ENCODE measurements around the gene GPC2. TPM values are rescaled to one million over a fixed set of nuclear protein-coding genes. Genes with fewer than 3 reads are reported as not detected.
"Not testable (repeated sequence)": the region's sequence is repeated elsewhere in the genome, so short reads cannot be mapped to it uniquely, and the experiment has no call there.

Gene GPC2
- total RNA-seq, 2 experiments from 2014 or later: 8.1 to 8.2 TPM

DNA sequence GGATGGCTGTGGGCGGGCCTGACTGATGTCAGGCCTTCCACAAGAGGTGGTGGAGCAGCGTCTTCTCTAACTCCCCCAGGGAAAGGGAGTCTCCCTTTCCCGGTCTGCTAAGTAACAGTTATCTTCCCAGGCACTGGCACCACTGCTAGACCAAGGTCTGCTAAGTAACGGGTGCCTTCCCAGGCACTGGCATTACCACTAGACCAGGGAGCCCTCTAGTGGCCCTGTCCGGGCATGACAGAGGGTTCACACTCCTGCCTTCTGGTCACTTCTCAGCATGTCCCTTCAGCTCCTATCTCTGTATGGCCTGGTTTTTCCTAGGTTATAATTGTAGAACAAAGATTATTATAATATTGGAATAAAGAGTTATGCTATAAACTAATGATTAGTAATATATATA lies 40.8 kb upstream of the GPC2 start:
- not testable (repeated sequence) for H3K27me3 Mint-ChIP-seq (ENCODE audit: low read depth); H3K9me3 Mint-ChIP-seq (ENCODE audit: insufficient read depth)
- Mint-ChIP-seq H3K27ac (peak overlapping the region; percentile 98), H3K36me3 (ENCODE audit: low read depth) (peaks cover 34% of the 10 kb centered on the region), H3K4me3 (peak overlapping the region; percentile 80), H3K4me1 (ENCODE audit: low read depth) (peaks cover 64% of the 10 kb centered on the region)
- CTCF ChIA-PET: interaction anchor here (0.8 to 16.0 kb wide), 20 partner anchors 9 to 190 kb away, joined by 3 to 200 read pairs (median 6); partner anchors contain the start of genes GPC2, LAMTOR4 and STAG3
- POLR2A ChIA-PET: interaction anchor here (1.0 to 5.5 kb wide), 6 partner anchors 9 to 128 kb away, joined by 3 to 48 read pairs (median 4); no protein-coding TSS in a partner anchor
- peak; percentile 5 for ATAC-seq
- DNase-seq: peak; percentile 88

DNA sequence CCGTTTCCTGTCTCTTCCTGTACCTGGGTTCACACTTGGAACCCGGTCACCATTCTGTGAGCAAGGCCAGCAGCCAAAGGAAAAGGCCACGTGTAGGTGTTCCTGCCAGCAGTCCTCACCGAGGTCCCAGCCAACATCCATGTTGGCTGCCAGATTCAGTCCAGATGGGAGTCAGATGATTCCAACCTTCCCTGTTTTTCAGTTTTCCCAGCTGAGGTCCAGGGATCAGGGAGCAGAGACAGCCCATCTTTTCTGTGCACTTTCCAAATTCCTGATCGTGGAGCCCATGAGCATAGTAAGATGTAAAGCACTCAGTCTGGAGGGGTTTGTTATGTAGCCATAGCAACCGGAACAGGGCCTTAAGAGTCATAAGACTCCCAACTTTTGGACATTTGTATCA lies 38.7 kb upstream of the GPC2 start:
- CTCF ChIA-PET: interaction anchor here (2.9 to 16.0 kb wide), 4 partner anchors 27 to 83 kb away, joined by 15 to 200 read pairs (median 34); partner anchors contain the start of genes GPC2 and STAG3
- Mint-ChIP-seq H3K4me1 (ENCODE audit: low read depth) (peaks cover 63% of the 10 kb centered on the region), H3K27ac (no peak overlapping the region), H3K9me3 (ENCODE audit: insufficient read depth) (no peaks in the 10 kb centered on the region), H3K36me3 (ENCODE audit: low read depth) (peaks cover 20% of the 10 kb centered on the region), H3K27me3 (ENCODE audit: low read depth) (no peaks in the 10 kb centered on the region), H3K4me3 (no peak overlapping the region)
- ATAC-seq (no peak), DNase-seq (no peak)
- POLR2A ChIA-PET: no interaction called here

DNA sequence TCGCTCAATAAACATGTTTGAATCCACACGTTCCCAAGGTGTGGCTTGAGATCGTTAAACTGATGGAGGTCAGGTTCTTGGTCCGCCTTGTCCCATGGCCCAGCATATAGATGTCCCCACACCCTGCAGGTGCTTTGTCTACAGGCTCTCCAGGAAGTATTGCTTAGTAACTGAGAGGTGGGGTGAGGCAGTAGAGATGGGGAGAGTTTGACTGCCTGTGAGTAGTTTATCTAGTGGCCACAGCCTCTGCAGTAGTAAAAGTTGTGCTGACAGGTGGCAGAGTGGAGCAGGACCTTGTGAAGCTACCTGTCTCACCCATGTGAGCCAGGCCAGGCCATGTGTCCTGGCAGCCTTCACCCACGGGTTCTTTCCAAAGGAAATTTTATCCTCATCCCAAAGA lies 37.2 kb upstream of the GPC2 start:
- CTCF ChIA-PET: interaction anchor here (16.0 kb wide), 1 partner anchor 81 kb away, joined by 200 read pairs; no protein-coding TSS in a partner anchor
- Mint-ChIP-seq H3K4me1 (ENCODE audit: low read depth) (peaks cover 76% of the 10 kb centered on the region), H3K36me3 (ENCODE audit: low read depth) (peaks cover 18% of the 10 kb centered on the region), H3K27ac (peak overlapping the region; percentile 47)
- POLR2A ChIA-PET; H3K9me3 Mint-ChIP-seq (ENCODE audit: insufficient read depth); ATAC-seq; H3K4me3 Mint-ChIP-seq; H3K27me3 Mint-ChIP-seq (ENCODE audit: low read depth): not testable (repeated sequence)
- DNase-seq: peak; percentile 43

DNA sequence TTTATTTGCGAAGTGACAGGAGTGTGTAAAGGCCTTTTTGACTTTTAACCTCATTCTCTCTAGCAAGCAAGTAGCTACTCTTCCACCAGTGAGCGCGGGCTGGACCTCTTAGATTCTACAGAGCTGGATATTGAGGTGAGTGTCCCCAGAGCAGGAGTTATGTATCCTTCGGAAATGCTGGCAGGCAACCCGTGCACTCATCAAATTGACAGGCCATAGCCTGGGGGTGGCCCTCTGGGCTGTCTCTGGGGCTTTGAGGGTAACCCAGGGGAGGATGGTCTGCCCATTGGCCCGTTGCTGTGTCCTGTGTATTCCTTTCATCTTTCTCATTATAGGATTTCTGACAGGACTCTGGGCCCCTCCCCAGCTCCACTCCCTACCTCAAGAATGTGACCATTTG lies 36.5 kb upstream of the GPC2 start:
- no peak for DNase-seq
- no peak for ATAC-seq
- H3K4me3 Mint-ChIP-seq: no peak overlapping the region
- H3K4me1 Mint-ChIP-seq (ENCODE audit: low read depth): peaks cover 76% of the 10 kb centered on the region
- no peaks in the 10 kb centered on the region for H3K27me3 Mint-ChIP-seq (ENCODE audit: low read depth)
- no peak overlapping the region for H3K27ac Mint-ChIP-seq
- peaks cover 19% of the 10 kb centered on the region for H3K36me3 Mint-ChIP-seq (ENCODE audit: low read depth)
- ChIA-PET CTCF (interaction anchor here (10.1 to 16.0 kb wide), 2 partner anchors 24 to 80 kb away, joined by 102 to 200 read pairs; no protein-coding TSS in a partner anchor), POLR2A (interaction anchor here (0.6 kb wide), 1 partner anchor 109 kb away, joined by 3 read pairs; no protein-coding TSS in a partner anchor)
- no peaks in the 10 kb centered on the region for H3K9me3 Mint-ChIP-seq (ENCODE audit: insufficient read depth)

DNA sequence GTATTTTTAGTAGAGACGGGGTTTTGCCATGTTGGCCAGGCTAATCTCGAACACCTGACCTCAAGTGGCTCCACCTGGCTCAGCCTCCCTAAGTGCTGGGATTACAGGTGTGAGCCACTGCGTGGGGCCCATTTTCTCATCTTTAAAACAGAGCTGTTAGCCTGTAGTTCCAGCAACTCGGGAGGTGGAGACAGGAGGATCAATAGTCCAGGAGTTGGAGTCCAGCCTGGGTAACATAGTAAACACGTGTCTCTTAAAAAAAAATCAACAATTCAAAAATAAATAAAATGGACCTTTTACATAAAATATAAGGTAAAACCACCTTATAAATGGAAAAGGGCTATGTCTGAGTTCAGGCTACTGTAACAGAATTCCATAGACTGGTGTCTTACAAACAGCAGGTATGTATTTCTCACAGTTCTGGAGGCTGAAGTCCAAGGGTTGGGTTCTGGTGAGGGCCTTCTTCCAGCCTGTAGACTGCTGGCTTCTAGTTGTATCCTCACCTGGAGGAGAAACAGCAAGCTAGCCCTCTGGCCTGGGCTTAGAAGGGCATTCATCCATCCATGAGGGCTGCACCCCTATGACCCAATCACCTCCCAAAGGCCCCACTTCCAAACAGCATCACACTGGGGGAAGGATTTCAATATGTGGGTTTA lies 35.6 kb upstream of the GPC2 start:
- no peak for DNase-seq
- Mint-ChIP-seq H3K9me3 (ENCODE audit: insufficient read depth) (no peaks in the 10 kb centered on the region), H3K4me3 (no peak overlapping the region), H3K4me1 (ENCODE audit: low read depth) (peaks cover 79% of the 10 kb centered on the region), H3K27ac (peak overlapping the region; percentile 21), H3K27me3 (ENCODE audit: low read depth) (no peaks in the 10 kb centered on the region), H3K36me3 (ENCODE audit: low read depth) (peaks cover 19% of the 10 kb centered on the region)
- ChIA-PET CTCF (interaction anchor here (1.0 to 16.0 kb wide), 3 partner anchors 8 to 79 kb away, joined by 3 to 200 read pairs (median 102); no protein-coding TSS in a partner anchor), POLR2A (interaction anchor here (6.9 kb wide), 1 partner anchor 8 kb away, joined by 48 read pairs; the partner anchor contains the start of gene PVRIG)
- no peak for ATAC-seq

DNA sequence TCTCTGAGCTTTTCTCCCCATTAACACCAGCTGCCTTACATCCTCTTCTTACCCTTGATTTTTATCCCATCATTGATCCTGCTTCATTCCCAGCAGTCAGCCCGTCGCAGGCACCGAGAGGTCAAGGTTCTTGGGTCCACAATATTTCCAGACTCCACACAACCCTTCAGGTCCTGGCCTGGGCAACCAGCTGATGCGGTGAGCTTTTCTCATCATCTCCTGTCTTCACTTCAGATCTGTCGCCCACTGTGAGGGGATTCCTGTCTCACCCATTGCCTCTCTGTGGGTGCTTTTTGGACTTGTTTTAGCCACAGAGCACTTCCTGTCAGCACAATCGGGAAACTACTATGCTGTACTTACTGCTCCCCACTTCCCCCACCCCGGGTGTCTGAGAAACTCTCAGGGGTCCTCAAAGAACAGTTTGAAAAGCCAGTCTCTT lies 34.2 kb upstream of the GPC2 start:
- peak overlapping the region; percentile 71 for H3K4me3 Mint-ChIP-seq
- CTCF ChIA-PET: interaction anchor here (0.8 to 16.0 kb wide), 7 partner anchors 9 to 78 kb away, joined by 3 to 200 read pairs (median 7); partner anchors contain the start of genes LAMTOR4 and PVRIG
- peaks cover 24% of the 10 kb centered on the region for H3K36me3 Mint-ChIP-seq (ENCODE audit: low read depth)
- peaks cover 72% of the 10 kb centered on the region for H3K4me1 Mint-ChIP-seq (ENCODE audit: low read depth)
- H3K27me3 Mint-ChIP-seq (ENCODE audit: low read depth): no peaks in the 10 kb centered on the region
- H3K9me3 Mint-ChIP-seq (ENCODE audit: insufficient read depth): no peaks in the 10 kb centered on the region
- POLR2A ChIA-PET: interaction anchor here (0.6 to 6.9 kb wide), 6 partner anchors 9 to 191 kb away, joined by 3 to 48 read pairs (median 4); partner anchors contain the start of genes GAL3ST4, LAMTOR4 and PVRIG
- ATAC-seq: peak; percentile 52
- H3K27ac Mint-ChIP-seq: peak overlapping the region; percentile 91
- peak; percentile 70 for DNase-seq

DNA sequence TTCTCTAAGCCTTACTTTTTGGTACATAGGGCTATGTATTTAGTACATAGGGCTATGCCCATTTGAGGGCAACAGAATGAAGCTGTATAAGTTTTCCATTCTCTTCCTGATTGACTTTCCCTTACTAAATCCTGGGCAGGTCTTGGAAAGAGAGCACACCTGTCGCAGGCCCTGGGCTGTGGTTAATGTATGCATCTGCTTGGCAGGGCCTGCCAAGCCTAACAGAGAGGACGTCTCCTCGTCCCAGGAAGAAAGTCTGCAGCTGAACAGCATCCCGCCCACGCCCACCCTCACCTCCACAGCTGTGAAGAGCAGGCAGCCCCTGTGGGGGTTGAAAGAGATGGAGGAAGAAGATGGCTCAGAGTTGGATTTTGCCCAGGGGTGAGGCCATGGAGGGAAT lies 33.6 kb upstream of the GPC2 start:
- ATAC-seq (no peak), DNase-seq (no peak)
- no peaks in the 10 kb centered on the region for H3K27me3 Mint-ChIP-seq (ENCODE audit: low read depth)
- H3K4me1 Mint-ChIP-seq (ENCODE audit: low read depth): peaks cover 69% of the 10 kb centered on the region
- peaks cover 24% of the 10 kb centered on the region for H3K36me3 Mint-ChIP-seq (ENCODE audit: low read depth)
- no peak overlapping the region for H3K4me3 Mint-ChIP-seq
- peak overlapping the region; percentile 91 for H3K27ac Mint-ChIP-seq
- ChIA-PET POLR2A (interaction anchor here (0.6 to 6.9 kb wide), 8 partner anchors 10 to 192 kb away, joined by 3 to 48 read pairs (median 4); partner anchors contain the start of genes GAL3ST4, LAMTOR4 and PVRIG), CTCF (interaction anchor here (0.8 to 16.0 kb wide), 8 partner anchors 8 to 77 kb away, joined by 3 to 200 read pairs (median 10); partner anchors contain the start of genes LAMTOR4 and PVRIG)
- H3K9me3 Mint-ChIP-seq (ENCODE audit: insufficient read depth): no peaks in the 10 kb centered on the region

DNA sequence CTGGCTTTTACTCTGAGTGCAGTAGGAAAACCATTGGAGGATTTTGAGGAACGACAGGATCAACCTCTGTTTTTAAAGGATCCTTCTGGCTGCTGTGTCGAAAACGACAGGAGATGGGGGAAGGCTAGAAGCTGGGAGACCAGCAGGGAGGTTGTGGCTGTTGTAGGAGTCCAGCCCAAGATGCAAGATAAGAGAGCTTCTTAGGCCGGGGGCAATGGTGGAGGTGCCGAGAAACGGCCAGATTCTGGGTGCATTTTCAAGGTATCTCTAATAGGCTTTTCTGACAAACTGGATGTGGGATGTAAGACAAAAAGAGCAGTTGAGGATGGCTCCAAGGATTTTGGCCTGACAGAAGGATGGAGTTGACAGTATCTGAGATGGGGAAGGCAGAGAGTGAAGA lies 32.3 kb upstream of the GPC2 start:
- ChIA-PET POLR2A (interaction anchor here (0.6 to 6.9 kb wide), 6 partner anchors 11 to 447 kb away, joined by 3 to 48 read pairs (median 3); partner anchors contain the start of genes ACTL6B, GPC2, PVRIG and STAG3), CTCF (interaction anchor here (1.0 to 16.0 kb wide), 7 partner anchors 8 to 76 kb away, joined by 4 to 200 read pairs (median 20); partner anchors contain the start of genes LAMTOR4 and PVRIG)
- DNase-seq (no peak), ATAC-seq (no peak)
- Mint-ChIP-seq H3K27me3 (ENCODE audit: low read depth) (no peaks in the 10 kb centered on the region), H3K27ac (peak overlapping the region; percentile 80), H3K4me3 (peak overlapping the region; percentile 62), H3K9me3 (ENCODE audit: insufficient read depth) (no peaks in the 10 kb centered on the region), H3K36me3 (ENCODE audit: low read depth) (peaks cover 24% of the 10 kb centered on the region), H3K4me1 (ENCODE audit: low read depth) (peaks cover 58% of the 10 kb centered on the region)

DNA sequence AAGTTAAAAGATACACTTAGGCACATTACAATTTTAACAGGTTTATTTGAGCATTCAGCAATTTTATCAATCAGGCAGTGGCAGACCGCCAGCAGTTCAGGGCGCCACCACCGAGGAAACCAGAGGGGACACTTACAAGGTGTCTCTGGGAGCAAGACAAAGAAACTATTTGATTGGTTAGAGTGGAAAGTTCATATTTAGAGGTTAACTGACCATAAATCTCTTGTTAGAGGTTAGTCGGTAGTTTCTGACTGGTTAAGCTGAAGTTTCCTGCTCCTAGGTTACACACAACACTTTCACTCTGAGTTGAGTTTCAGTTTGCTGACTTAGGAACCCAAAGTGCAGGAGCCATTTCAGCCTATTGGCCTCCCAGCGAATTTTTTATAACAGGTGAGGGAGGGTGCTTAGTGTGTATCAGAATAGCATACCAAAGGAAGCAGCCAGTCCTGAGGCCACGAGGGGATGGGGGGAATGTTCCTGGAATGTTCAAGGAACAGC lies 31.8 kb upstream of the GPC2 start:
- ChIA-PET CTCF (interaction anchor here (1.0 to 16.0 kb wide), 9 partner anchors 9 to 136 kb away, joined by 3 to 200 read pairs (median 12); partner anchors contain the start of gene PVRIG), POLR2A (interaction anchor here (0.9 to 6.9 kb wide), 4 partner anchors 11 to 81 kb away, joined by 3 to 48 read pairs (median 4); partner anchors contain the start of genes LAMTOR4 and PVRIG)
- peak; percentile 78 for DNase-seq
- Mint-ChIP-seq H3K4me3 (peak overlapping the region; percentile 62), H3K4me1 (ENCODE audit: low read depth) (peaks cover 53% of the 10 kb centered on the region), H3K9me3 (ENCODE audit: insufficient read depth) (no peaks in the 10 kb centered on the region), H3K36me3 (ENCODE audit: low read depth) (peaks cover 28% of the 10 kb centered on the region), H3K27ac (peak overlapping the region; percentile 80), H3K27me3 (ENCODE audit: low read depth) (no peaks in the 10 kb centered on the region)
- peak; percentile 88 for ATAC-seq

DNA sequence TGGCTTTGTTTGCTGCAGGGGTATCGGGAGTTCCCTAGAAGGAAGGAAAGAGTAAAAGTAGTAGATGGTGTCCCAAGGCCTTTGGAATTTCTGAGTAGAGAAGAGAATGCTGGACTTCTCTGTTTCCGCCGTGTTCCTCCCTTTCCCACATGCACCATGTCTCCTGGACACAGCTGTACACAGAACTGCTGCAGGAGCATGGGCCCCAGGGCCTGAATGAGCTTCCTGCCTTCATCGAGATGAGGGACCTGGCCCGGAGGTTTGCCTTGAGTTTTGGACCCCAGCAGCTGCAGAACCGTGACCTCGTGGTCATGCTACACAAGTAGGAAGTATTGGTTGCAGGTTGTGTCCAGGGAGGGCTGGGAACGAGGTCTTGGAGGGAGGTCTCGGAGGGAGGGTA lies 27.3 kb upstream of the GPC2 start:
- H3K36me3 Mint-ChIP-seq (ENCODE audit: low read depth): peaks cover 17% of the 10 kb centered on the region
- no peak for DNase-seq
- H3K27me3 Mint-ChIP-seq (ENCODE audit: low read depth): no peaks in the 10 kb centered on the region
- H3K4me3 Mint-ChIP-seq: no peak overlapping the region
- POLR2A ChIA-PET: no interaction called here
- ATAC-seq: no peak
- H3K27ac Mint-ChIP-seq: no peak overlapping the region
- H3K9me3 Mint-ChIP-seq (ENCODE audit: insufficient read depth): no peaks in the 10 kb centered on the region
- H3K4me1 Mint-ChIP-seq (ENCODE audit: low read depth): peaks cover 24% of the 10 kb centered on the region
- CTCF ChIA-PET: interaction anchor here (1.3 to 10.1 kb wide), 2 partner anchors 15 to 72 kb away, joined by 5 to 102 read pairs; no protein-coding TSS in a partner anchor

DNA sequence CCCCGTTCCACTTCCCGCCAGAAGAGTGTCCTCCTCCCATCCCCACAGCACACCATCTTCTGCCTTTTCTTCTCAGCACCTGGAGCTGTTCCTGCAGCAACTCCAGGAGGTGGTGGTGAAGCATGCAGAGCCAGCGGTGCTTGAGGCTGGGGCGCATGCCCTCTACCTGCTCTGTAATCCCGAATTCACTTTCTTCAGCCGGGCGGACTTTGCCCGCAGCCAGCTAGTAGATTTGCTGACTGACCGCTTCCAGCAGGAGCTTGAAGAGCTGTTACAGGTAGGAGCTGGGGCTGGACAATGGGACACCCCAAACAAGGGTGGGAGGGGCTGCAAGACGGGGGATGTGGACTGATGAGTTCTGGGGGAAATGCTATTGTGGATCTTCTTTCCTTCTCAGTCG lies 23.5 kb upstream of the GPC2 start:
- Mint-ChIP-seq H3K36me3 (ENCODE audit: low read depth) (peaks cover 10% of the 10 kb centered on the region), H3K27ac (no peak overlapping the region), H3K9me3 (ENCODE audit: insufficient read depth) (no peaks in the 10 kb centered on the region), H3K27me3 (ENCODE audit: low read depth) (no peaks in the 10 kb centered on the region), H3K4me3 (no peak overlapping the region), H3K4me1 (ENCODE audit: low read depth) (peaks cover 8% of the 10 kb centered on the region)
- ATAC-seq: no peak
- POLR2A ChIA-PET: no interaction called here
- no peak for DNase-seq
- CTCF ChIA-PET: interaction anchor here (1.1 to 5.9 kb wide), 4 partner anchors 9 to 68 kb away, joined by 4 to 24 read pairs (median 9); no protein-coding TSS in a partner anchor

All from activated CD8-positive, alpha-beta T cell treated with anti-CD3 and anti-CD28 coated beads, Interleukin-2, amount 10 ng/mL, durations not matched to agents 7 days and 5 days (primary cell).